DMS 273 (cell line): Measurements from ENCODE around the gene DLX1.
A peak's percentile ranks its signal among the peaks of the same experiment; 100 is the strongest.
"Not testable (repeated sequence)": the region's sequence is repeated elsewhere in the genome, so short reads cannot be mapped to it uniquely, and the experiment has no call there.

Source experiments
- DNase-seq: peaks from one replicate; lab custom pipeline; 2025; ENCODE audit not compliant: unreplicated experiment; lab: John Stamatoyannopoulos, UW

The DLX1 gene

DNA sequence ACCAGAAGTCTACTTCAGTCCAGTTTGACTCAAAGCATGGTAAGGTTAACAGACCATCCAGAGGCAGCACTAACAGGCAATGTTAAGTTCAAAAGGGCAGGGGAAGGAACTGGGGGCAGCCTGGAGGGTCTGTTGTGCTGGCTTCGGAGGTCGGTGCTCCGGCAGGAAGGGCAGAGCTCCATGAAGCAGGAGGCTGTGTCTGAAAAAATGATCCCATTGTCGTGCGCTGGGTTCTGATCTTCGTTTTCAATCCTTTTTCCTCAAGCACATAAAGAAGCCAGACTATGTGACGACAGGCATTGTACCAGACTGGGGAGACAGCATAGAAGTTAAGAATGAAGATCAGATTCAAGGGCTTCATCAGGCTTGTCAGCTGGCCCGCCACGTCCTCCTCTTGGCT lies 21.9 kb upstream of the DLX1 start:
- no peak for DNase-seq

DNA sequence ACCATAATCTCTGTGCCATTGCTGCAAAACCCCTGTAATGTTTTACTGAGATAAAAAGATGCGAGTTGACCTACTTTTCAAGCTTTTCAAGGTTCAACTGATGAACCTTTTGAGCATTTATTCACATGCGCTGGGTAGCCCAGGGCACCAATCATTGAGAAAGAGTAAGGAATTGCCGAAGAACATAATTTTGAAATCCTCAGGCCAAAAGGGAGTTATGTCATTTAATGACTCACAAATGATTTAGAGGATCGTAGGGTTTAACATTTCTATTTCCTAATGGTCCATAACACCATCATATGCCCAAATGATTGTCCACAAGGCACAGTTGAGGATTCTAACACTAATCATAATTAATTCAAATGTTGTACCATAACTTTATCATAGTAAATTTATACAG lies 20.2 kb upstream of the DLX1 start:
- DNase-seq = no peak

DNA sequence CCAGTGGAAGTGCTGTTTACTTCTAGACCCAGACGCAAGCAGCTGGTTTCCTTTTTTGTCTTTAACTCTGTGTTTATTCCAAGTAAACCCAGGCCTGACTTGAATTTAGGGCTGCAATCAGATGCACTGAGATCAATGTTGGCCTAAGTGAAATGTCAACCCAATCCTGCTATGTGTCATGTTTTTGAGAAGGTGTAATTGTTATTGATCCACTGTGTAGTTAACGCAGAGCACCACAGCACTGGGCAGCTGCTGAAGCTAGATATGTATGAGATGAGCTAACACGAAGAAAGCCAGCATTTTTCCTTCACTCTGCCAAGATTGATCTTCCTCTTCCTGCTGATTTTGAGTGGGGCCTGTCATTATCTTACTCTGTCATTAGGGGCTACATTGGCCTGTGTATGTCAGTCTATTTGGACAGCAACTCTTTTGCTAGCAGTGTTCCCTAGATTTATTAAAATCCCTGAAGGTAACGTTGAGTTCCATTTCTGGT lies 18.9 kb upstream of the DLX1 start:
- no peak for DNase-seq

DNA sequence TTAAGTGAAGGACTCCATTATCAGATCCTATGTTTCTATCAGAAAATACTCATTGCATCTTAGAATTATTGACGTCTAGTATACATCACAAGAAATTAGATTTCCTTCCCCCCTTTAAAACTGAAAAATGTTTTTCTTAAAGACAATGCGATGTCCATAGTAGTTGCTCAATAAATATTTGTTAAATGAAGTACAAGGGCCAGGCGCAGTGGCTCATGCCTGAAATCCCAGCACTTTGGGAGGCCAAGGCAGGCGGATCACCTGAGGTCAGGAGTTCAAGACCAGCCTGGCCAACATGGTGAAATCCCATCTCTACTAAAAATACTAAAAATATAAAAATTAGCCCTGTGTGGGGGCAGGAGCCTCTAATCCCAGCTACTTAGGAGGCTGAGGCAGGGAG lies 17.4 kb upstream of the DLX1 start:
- not testable (repeated sequence) for DNase-seq

DNA sequence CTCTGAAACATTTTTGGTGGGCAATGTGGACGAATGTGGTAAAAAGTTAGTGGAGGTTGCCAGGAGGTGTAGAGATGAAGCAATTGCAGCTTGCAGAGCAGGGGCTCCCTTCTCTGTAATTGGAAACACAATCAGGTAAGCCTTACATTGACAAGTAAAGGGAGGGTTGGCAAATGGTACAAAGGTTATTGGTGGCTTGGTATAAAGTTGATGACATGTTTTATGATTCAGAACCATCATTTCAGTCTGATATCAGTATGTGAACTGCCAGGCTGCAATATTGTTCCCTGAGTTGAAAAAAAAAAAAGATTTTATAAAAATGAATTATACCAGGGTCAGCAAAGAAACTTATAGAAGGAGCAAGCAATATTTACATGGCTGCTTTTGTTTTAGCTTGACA lies 14.4 kb upstream of the DLX1 start:
- DNase-seq = no peak

DNA sequence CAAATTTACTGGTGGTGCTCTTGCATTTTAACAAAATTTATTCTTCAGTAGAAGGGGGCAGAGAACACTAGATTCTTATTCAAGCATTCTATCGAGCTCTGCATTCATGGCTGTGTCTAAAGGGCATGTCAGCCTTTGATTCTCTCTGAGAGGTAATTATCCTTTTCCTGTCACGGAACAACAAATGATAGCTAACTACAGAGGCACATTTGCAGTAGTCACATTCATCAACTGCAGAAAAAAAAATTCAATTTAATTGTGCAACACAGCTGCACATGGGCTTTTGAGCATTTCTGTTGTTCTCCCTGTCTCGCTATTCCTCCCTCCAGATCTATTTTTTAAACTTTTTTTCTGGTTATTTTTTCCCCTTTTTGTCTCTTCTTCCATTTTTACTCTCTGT lies 13.0 kb upstream of the DLX1 start:
- DNase-seq = no peak

DNA sequence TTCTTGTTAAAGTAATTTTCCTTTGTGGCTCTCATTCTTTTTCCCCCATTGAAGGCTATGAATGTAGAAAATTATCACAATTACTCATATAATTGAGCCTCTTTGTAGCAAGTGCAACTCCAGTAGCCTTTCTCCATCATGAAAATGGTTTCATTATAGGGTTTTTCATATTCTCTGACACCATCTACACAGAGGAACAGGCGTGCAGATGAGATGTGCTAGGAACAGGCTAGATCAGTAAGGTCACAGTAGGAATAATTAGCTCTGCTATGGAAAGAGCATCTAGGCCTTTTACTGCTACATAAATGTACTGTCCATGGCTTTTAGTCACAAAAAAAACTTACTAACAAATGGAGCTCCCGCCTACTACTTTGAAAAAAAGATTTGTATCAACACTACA lies 12.6 kb upstream of the DLX1 start:
- DNase-seq = no peak

DNA sequence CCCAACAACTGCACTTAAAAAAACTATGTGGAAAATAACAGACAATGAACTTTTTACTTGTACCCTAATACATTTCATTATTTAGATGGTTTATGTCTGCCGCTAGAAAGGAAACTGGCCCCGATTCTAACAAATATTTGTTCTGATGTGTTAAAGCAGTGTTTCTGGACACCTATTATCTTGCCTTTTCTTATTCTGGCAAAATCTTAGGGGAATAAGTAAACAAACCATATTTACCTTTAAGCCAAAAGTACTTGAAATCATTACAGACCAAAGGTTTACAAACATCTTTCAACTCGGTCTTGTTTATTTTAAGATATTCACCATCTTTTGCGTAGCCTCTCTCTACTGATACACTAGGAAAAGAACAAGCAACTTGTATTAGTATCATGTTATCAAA lies 11.8 kb upstream of the DLX1 start:
- no peak for DNase-seq

DNA sequence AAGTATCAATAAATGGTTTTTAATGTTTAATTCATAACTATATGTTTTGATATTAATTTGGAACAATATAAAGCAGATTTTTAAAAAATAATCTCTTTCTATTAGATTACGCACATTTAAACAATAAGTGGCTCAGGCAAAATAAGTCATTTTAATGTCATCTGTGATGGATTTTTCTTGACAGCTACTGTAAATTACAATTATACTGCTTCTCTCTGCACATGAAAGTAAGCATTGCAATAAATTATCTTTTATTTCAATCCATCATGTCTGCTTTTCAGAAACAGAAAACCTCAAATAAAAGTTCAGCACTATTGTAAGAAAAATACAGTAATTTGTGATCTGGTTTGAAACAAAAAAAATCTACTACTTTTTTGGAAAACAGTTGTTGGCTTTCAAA lies 11.1 kb upstream of the DLX1 start:
- no peak for DNase-seq

DNA sequence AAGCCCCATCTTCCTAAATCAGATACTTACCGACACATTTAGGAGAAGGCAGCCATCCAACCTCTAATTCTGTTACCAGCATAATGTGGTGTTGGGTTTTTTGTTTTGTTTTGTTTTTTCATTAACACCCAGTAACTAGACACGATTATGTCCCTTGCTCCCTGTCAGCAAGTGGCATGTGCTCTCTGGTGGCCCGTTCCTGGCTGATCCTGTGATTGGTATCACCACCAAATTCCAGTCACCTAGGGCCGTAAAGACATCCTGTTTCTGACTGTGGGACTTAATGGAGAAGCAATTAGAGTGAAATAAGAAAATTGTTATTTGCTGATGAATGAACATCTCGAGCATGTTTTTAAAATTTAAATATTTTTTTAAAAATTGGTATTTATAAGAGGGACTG lies 5.9 kb upstream of the DLX1 start:
- no peak for DNase-seq

DNA sequence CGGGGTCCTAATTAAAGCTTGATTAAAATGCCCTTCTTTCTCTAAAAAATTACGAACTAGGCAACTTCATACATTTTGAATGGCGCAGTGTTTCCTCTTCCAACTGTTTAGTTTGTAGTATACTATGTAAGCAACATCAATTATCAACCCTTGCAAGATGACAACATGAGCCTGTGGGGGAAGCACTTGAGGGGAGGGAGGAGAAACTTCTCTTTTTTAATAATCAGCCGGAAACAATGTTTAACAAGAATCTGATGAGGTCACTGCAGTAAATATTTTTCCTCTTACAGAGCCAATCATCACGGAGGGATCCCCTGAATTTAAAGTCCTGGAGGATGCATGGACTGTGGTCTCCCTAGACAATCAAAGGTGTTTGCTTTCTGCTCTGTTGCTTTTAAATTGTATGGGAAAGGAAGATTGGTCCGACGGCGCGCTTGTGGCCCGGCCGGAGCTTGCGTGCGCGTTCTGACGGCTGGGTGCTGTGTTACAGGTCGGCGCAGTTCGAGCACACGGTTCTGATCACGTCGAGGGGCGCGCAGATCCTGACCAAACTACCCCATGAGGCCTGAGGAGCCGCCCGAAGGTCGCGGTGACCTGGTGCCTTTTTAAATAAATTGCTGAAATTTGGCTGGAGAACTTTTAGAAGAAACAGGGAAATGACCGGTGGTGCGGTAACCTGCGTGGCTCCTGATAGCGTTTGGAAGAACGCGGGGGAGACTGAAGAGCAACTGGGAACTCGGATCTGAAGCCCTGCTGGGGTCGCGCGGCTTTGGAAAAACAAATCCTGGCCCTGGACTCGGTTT lies 5.3 kb upstream of the DLX1 start:
- DNase-seq = no peak

DNA sequence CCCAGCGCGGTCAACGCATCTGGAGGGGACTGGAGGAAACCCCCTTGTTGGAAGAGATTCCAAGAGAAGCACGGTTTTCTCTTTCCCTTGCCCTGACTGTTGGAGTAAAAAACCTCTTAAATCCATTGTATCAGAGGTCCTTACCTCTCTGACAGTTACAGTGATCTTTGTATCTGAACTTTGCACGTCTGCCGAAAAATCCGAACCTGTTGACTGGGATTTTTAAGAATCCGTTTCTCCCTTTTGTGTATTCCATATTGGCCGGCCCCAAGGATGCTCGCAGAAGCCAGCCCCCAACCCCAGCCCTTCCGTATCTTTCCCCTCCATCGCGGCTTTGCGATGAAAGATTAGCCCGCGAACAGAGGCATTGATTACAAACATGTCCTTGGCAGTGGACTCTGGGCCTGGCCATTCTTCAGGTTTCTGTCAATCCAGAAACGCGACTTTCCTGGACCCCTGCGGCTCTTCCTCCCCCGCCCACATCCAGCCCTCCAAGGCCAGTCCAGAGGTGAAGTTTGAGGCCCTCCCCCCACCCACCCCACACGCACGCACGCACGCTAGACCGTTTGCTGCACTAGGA lies 4.6 kb upstream of the DLX1 start:
- no peak for DNase-seq

DNA sequence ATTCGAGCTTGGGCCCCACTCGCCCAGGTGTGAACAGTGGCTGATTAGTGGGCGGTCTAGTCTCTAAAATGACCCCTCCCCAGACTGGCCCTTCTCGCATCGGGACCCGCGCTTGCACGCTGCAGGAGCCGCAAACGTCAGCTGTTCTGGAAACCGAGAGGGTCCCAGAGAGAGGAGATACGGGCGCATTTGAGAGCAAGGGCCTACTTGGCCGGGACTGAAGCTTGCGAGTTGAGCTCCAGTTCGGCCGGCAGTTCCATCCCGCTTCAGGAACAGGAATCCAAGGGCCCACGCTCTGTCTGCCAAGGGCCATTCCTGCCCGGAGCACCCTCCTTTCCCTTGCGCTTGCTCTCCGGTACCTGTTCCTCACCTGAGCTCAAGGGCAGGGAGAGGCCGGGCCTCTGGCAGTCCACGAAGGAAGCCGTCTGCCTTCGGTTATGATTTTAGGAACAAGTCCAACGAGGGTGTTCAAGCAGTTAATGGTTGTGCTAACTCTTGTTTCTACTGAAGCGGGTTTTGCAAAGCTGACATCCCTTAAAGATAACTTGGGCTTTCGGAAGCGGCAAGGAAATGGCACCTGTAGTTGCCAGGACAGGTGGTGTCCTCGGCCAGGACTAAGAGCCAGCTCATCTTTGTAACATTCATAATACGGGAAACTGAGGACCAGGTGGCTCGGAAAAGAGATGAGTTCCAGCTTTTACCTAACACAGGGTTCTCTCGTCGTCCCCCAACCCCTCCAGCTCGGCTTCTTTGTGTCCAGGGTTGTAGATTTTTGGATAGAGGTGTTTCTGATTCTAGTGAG lies 3.9 kb upstream of the DLX1 start:
- DNase-seq = no peak

DNA sequence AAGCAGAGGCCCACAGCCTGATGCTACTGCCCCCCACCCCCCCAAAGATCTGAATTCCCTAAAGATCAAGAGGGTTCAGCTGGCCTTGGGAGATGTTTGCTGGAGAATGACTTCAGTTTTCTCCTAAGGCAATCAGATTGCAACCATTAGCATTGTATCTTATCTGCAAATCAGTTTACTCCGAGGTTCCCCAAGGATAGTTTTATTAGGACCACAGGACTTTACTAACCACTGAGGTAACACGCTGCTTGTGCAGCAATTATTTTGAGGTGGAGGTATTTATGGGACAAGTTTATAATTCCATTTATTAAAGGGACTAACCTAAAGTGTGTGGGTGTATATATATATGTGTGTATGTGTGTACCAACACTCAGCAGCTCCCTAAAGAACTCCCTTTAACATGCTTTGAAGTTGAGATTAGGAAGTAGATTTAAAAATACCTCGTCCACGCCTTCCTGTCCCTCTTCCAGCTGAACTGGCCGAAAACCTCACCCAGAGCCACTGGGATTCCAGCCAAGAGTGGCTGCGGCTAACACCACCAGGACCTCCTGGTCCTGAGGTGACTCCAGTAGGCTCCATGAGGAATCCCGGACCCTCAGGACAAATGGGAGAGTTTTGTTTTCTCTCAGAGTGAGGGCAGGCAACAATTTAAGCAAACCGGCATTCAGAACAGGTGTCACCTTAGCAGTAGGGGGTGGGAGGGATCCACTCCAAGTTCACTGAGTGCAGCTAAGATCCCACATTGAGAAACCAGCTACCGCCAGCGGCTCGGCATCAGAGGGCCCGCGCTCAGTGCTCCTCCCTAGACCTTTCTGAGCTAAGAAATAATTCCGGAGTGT lies 3.0 kb upstream of the DLX1 start:
- DNase-seq = no peak

DNA sequence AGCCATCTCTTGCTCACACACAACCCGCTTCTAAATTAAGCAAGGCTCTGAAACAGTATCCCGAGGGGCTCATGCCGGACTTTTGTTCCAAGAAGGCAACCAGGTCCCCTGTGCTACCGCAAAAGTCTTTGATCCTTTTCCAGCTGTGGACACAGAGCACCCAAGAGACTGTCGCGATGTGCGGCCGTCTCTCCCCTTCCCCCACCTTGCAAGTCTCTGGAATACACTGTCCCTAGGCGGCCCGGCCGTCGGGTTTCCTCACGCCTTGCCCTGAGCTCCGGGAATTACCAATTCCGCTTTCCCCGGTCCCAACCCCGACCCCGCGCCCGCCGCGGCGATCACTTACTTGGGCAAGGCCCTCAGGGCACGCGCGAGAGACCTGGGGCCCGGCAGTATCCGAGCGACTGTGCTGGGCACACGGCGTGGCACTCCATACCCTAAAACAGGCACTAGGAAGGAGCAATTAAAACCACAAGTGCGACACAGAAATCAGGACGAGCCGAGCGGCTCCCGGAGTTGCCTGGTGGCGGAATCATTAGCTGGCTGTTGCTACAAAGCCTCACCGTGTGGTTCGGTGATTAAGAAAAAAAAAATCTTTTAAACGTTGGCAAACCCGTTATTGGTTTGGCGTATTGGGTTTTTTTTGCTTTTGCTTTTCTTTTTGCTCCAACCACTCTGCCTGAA lies 2.2 kb upstream of the DLX1 start:
- DNase-seq = no peak

DNA sequence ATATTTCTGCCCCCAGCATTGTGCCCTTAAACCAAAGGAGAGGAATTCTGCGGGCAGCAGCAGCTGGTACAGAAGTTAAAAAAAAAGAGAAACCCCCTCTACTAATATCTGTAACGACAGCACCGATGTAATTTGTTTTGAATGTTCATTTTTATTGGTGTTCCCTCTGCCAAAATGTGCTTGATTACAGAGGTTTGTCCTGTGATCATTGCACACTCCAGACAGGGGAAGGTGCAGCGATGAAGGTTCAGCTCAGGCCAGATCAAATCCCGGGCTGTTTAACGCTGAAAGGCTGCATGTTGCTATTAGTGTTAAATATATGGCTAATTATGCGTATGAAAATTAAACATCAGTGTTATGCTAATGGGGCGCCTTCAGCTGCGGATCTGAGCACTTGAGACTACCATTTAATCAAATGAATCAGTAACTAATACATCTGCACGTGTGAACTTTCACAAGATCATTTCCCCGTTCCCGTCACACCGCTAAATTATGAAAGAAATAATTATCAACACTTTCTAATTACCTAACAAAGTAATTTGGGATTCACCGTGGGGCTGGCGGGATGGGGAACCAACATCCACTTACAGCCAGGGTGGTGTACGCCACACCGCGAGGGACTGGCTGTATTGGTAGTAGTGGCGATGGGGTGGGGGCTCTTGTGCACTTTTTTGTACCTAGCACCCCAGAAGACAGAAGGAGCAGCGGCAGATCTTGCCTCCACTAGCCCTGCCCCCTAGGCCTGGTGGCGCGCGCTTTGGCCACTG lies 1.5 kb upstream of the DLX1 start:
- no peak for DNase-seq

DNA sequence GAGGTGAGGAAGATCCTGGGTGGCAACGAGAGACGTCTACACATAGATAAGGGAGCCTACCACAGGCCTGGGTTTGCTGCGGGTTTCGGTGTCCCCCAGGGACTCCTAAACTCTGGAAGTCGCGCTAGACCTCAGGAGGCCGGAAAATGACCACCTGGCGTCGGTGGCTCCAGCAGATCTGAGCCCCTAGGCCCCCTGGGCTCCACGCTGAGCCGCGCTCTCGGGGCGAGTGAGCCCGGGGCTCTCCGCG lies 987 bp upstream of the DLX1 start:
- peak; percentile 92 for DNase-seq

DNA sequence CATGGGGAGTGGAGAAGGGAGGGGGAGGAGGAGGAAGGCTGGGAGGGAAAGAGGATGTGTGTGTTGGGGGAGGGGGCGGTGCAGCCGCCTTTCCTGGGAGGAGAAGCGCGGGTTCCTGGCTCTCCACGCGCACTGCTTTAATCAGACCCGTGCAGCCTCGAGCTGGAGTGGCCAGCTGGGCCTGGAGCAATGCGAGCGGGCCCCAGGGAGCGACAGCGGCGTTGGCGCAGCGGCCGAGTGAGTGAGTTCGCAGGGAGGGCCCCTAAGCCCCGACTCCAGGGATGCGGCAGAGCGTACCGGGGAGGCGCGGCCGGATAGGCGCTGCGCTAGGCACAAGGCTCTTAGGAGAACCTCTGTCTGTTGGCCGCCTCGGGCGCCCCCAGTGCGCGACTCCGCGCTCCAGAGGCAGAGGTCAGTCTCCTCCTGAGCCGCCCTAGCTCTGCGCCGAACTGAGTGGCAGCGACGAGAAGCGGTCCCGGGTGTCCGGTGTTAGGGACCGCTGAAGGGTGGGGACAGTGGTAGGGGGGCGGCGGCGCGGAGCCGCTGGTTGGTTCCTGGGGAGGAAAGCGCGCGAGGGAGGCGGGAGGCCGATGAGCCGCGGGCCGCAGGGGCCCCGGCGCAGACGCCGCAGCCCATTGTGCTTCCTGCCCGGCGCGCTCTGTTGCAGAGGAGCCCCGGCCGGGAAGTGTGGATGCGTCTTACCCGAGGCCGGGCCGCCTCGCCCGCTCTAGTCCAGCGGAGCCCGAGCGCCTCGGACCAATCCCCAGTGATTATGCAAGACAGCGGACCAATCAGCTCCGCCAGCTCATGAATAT lies 455 bp upstream of the DLX1 start:
- peak; percentile 98 for DNase-seq
